ENCODE data around the gene COL28A1. TPM values are rescaled to one million over a fixed set of nuclear protein-coding genes. Genes with fewer than 3 reads are reported as not detected.
"Not testable (repeated sequence)": the region's sequence is repeated elsewhere in the genome, so short reads cannot be mapped to it uniquely, and the experiment has no call there.

COL28A1 gene
- total RNA-seq, 4 donors from 2014 or later = 15.1 to 23.7 (median 18.3) TPM

GRCh38 chr7:7563813-7564212 lies 28.1 kb upstream of the COL28A1 start:
- H3K9me3 ChIP-seq = peaks cover 0 to 5% (median 0%) of the 10 kb centered on the region in 4 donors
- intact Hi-C loops (cut with DNase I) = loop anchor here (10.0 kb wide), 1 partner anchor 379 kb away; the partner anchor contains the start of gene C1GALT1
- H3K4me3 ChIP-seq = no peak overlapping the region
- DNase-seq (ENCODE audit: extremely low spot score) = no peak
- no peak overlapping the region for H3K27ac ChIP-seq (replicated peaks in 1 of 4)
- TF ChIP-seq EP300 (IDR thresholded peaks at IDR 0.05) (no peak), CTCF (IDR thresholded peaks at IDR 0.05) (no peak), POLR2A (IDR thresholded peaks at IDR 0.05; ENCODE audit: low read depth) (no peak), POLR2AphosphoS5 (IDR thresholded peaks at IDR 0.05) (no peak)
- peaks cover 12 to 23% (median 20%) of the 10 kb centered on the region in 4 donors for H3K4me1 ChIP-seq
- peaks cover 0 to 7% (median 0%) of the 10 kb centered on the region in 4 donors for H3K36me3 ChIP-seq
- H3K27me3 ChIP-seq = no peaks in the 10 kb centered on the region

- intact Hi-C loops (cut with DNase I) = loop anchor here (10.0 kb wide), 1 partner anchor 378 kb away; the partner anchor contains the start of gene C1GALT1
- TF ChIP-seq POLR2AphosphoS5 (IDR thresholded peaks at IDR 0.05) = no peak
- TF ChIP-seq POLR2A (IDR thresholded peaks at IDR 0.05; ENCODE audit: low read depth) = no peak
- TF ChIP-seq CTCF (IDR thresholded peaks at IDR 0.05) = no peak
- no peak for TF ChIP-seq EP300 (IDR thresholded peaks at IDR 0.05)
- WGBS = 87% methylated on average over 5 of the region's 5 CpGs
- no peak for DNase-seq (ENCODE audit: extremely low spot score)
- Histone ChIP-seq H3K4me3 (no peak overlapping the region), H3K36me3 (peaks cover 0 to 7% (median 0%) of the 10 kb centered on the region in 4 donors), H3K4me1 (peaks cover 7 to 17% (median 15%) of the 10 kb centered on the region in 4 donors), H3K9me3 (peaks cover 0 to 7% (median 0%) of the 10 kb centered on the region in 4 donors), H3K27ac (replicated peaks in 1 of 4) (no peak overlapping the region), H3K27me3 (no peaks in the 10 kb centered on the region)
These were observed 27.6 kb upstream of the COL28A1 start for GRCh38 chr7:7563269-7563668.

- DNase-seq (ENCODE audit: extremely low spot score) = no peak
- Histone ChIP-seq H3K4me1 (peaks cover 2 to 12% (median 9%) of the 10 kb centered on the region in 4 donors), H3K27me3 (no peaks in the 10 kb centered on the region), H3K9me3 (peaks cover 0 to 7% (median 0%) of the 10 kb centered on the region in 4 donors), H3K36me3 (peaks cover 0 to 7% (median 0%) of the 10 kb centered on the region in 4 donors), H3K4me3 (no peak overlapping the region), H3K27ac (replicated peaks in 1 of 4) (no peak overlapping the region)
- intact Hi-C loops (cut with DNase I) = loop anchor here (10.0 kb wide), 1 partner anchor 378 kb away; the partner anchor contains the start of gene C1GALT1
- TF ChIP-seq EP300 (IDR thresholded peaks at IDR 0.05) (no peak), POLR2AphosphoS5 (IDR thresholded peaks at IDR 0.05) (no peak), CTCF (IDR thresholded peaks at IDR 0.05) (no peak), POLR2A (IDR thresholded peaks at IDR 0.05; ENCODE audit: low read depth) (no peak)
- 87% methylated on average over 3 of the region's 3 CpGs for WGBS
These were observed 27.1 kb upstream of the COL28A1 start for GRCh38 chr7:7562736-7563135.

- intact Hi-C loops (cut with DNase I) = loop anchor here (10.0 kb wide), 1 partner anchor 377 kb away; the partner anchor contains the start of gene C1GALT1
- WGBS = 96% methylated on average over 5 of the region's 5 CpGs
- H3K27ac ChIP-seq (replicated peaks in 1 of 4) = not testable (repeated sequence)
These were observed 25.9 kb upstream of the COL28A1 start for GRCh38 chr7:7561591-7561990.

GRCh38 chr7:7557252-7557651 lies 21.6 kb upstream of the COL28A1 start:
- peaks cover 0 to 14% (median 0%) of the 10 kb centered on the region in 4 donors for H3K36me3 ChIP-seq
- H3K4me3 ChIP-seq = no peak overlapping the region

More at GRCh38 chr7:7561591-7561990, 25.9 kb upstream of the COL28A1 start:
- peaks cover 0 to 13% (median 0%) of the 10 kb centered on the region in 4 donors for H3K36me3 ChIP-seq
- not testable (repeated sequence) for DNase-seq (ENCODE audit: extremely low spot score); H3K9me3 ChIP-seq; H3K4me3 ChIP-seq; H3K27me3 ChIP-seq; H3K4me1 ChIP-seq

More at GRCh38 chr7:7557252-7557651, 21.6 kb upstream of the COL28A1 start:
- TF ChIP-seq POLR2A (IDR thresholded peaks at IDR 0.05; ENCODE audit: low read depth) (no peak), CTCF (IDR thresholded peaks at IDR 0.05) (no peak), POLR2AphosphoS5 (IDR thresholded peaks at IDR 0.05) (no peak), EP300 (IDR thresholded peaks at IDR 0.05) (no peak)
- WGBS = 100% methylated on average over 1 of the region's 5 CpGs
- intact Hi-C loops (cut with DNase I) = no loop called here
- Histone ChIP-seq H3K27ac (replicated peaks in 1 of 4) (no peak overlapping the region), H3K9me3 (peaks cover 0 to 7% (median 0%) of the 10 kb centered on the region in 4 donors), H3K4me1 (no peaks in the 10 kb centered on the region), H3K27me3 (no peaks in the 10 kb centered on the region)
- no peak for DNase-seq (ENCODE audit: extremely low spot score)
